OCI-LY1 (cell line): ENCODE results near the gene MTMR12.

Source experiments
- CTCF ChIP-seq: fragments of 200-600 bp; sonication (generic), shearing (Covaris generic); IDR thresholded peaks from 2 replicates; pipeline ENCODE4 v1.5.1; 2017; ENCODE audit warnings: mild to moderate bottlenecking, antibody characterized with exemption, low read length, moderate library complexity, mixed read lengths
- EZH2 ChIP-seq: fragments of 200-600 bp; sonication (generic), shearing (Covaris generic); IDR thresholded peaks from 2 replicates; pipeline ENCODE4 v1.8.0; 2017; ENCODE audit warnings: borderline replicate concordance, mixed run types, mild to moderate bottlenecking, antibody characterized with exemption, low read length, moderate library complexity, mixed read lengths

- TF ChIP-seq EZH2 (no peak), CTCF (no peak)
These were observed 82.2 kb downstream of the MTMR12 start for GRCh38 chr5:32230356-32231099.
